HG03469 (cell line): ENCODE results near the gene NCAM1.

ENCODE experiments used
- ATAC-seq: cut with Tn5 transposase; IDR thresholded peaks from one replicate; pipeline ENCODE4 v1.9.1; 2021; ENCODE audit warnings: mild to moderate bottlenecking, moderate library complexity, moderate number of reproducible peaks; ENCODE audit not compliant: unreplicated experiment

The NCAM1 gene

DNA sequence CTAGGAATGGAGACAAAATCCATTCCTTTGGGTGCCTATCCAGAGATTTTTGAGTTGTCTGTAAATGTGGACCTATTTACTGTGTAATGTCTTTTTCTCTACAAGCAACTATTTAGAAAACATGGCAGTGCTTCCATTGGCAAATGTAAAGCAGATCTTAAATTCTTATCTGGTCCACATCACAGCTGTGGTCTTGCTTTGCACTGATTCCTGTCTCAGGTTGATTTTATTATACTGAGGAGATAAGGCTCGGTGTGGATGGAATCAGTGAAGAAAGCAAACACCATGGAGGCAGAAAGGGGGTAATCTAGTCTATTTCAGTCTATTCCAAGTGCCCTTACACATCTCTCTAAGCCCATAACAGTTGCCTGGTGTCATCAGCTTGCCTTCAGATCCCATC lies 160.5 kb downstream of the NCAM1 start:
- ATAC-seq, result no peak

DNA sequence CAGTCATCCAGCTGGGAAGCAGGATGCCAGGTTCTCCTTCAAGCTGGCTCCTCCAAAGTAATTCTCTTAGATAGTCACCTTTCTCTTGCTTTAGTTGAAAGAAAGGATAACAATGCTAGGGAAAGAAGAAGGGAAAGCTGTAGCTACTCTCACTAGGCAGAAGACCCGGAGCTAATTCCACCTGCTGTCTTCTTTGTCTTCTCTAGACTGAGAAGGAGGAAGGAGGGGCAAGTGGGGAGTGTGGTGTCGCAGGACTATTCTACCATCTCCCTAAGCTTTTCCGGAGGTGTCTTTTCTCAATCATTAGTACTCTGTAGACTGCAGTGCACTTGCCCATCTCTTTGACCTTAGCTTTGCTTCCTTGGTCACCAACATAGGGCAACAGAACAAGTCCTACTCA lies 162.8 kb downstream of the NCAM1 start:
- ATAC-seq, result no peak

DNA sequence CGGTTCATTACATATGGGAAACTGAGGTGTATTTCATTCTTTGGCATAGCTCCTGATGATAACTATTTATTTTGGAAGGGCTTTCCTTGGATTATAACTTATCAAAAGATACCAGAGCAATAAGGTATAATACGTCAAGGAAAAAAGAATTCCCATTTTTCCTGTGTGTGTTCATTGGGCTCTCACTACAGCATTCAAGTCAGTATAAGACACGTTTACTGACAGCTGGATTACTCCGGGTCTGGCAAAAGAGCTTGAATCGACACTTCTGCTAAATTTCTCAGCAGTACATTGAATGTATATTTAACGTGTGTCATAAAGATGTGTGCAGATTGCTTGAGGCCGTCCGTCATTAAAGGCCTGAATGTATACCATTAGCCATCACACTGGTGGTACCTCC lies 163.4 kb downstream of the NCAM1 start:
- no peak for ATAC-seq

DNA sequence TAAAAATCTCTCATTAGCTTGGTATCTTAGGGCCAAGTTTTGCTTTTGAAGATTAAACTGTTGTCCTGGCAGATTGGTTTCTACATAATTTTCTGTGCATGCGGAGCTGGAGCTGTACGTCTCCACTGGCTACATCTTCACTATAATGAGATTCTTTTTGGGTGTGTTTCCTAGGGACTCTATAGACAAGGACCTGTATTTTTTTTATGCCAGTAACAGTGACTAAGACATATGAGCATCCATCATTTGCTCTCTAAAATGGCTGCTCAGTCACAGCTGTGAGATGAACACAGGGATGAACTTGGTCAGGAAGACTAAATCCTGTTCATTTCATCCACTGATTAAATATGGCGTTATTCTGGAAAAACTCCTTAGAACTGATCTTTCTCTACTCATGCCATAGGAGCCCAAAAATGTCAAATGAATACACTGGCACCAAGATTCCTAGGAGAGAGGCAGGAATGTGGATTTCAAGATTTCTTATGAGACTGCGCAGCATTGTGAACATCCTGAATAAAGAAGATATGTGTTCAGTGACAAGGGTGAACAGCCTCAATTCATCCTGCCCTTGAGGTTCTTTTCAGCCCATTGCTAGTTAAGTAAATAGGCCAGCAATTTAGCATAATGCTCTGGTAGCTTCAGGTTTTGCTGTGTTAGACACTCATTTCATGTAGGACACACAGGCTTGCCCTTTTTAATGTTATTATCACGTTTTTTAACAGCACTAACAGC lies 168.2 kb downstream of the NCAM1 start:
- no peak for ATAC-seq

DNA sequence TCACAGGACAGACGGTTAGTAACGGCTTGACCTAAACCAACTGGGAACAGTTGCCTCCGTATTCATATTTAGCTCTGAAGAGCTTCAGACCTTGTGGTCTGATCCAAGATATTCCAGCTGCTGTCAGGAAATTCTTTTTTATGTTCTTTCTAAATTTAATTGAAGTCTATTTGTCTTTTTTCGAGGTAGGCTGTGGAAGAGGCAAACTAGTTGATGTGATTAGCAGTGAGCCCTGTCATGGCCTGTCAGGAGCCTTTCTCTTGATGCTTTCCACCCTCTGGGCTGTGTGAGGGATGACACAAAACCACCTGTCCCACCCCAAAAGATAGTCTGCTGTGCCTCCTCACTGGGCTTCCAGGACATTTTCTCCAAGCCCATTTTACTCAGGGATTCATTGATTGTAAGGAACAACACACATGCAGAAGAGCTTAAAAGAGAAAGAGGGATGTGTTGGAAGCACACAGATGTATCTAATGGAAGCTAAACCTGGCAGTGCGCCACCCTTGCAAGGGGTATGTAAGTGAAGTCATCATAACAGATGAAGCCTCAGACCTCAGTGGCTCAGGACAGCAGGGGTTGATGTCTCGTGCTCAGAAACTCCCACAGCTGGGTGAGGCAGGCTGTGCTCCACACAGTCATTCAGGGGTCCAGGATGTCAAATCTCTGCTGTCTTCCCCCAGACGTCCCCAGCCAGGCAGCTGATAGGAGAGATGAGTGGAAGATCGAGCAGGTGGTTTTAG lies 170.0 kb downstream of the NCAM1 start:
- ATAC-seq, result no peak

DNA sequence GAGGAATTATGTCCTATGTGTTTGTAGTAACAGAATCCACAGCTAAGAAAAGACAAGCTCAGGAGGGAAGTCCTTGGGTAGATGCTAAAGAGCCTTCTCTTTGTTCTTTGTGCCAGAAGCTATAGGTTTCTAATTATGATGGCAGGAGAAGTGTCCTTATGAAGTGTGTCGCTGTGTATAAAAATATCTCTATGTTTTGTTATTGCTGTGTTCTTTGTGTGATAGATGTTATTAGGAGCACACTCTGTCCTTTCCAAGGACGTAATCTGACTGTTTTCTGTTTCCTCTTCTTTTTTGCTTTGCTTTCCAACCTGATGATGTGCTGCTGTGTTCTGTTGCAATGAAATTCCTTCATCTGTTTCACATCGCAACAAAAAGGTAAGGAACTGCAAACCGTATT lies 171.9 kb downstream of the NCAM1 start:
- ATAC-seq, result no peak

DNA sequence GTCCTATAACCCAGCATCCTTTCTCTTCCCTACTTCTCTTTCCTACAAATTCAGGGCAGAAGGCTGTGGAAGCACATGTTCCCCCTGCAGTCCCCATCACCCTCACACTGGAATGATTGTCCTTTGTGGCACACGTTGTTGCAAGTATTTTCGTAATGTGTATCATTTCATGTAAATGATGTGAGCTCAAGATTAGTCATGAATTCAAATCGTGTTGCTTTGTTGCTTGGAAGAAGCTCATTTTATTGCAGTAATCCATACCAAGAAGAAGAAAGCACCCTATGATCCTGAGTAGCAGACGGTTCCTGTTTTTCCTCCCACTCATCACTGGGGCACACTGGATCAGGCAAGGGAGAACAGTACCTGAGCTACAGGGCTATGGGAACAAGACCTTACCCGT lies 173.4 kb downstream of the NCAM1 start:
- no peak for ATAC-seq

DNA sequence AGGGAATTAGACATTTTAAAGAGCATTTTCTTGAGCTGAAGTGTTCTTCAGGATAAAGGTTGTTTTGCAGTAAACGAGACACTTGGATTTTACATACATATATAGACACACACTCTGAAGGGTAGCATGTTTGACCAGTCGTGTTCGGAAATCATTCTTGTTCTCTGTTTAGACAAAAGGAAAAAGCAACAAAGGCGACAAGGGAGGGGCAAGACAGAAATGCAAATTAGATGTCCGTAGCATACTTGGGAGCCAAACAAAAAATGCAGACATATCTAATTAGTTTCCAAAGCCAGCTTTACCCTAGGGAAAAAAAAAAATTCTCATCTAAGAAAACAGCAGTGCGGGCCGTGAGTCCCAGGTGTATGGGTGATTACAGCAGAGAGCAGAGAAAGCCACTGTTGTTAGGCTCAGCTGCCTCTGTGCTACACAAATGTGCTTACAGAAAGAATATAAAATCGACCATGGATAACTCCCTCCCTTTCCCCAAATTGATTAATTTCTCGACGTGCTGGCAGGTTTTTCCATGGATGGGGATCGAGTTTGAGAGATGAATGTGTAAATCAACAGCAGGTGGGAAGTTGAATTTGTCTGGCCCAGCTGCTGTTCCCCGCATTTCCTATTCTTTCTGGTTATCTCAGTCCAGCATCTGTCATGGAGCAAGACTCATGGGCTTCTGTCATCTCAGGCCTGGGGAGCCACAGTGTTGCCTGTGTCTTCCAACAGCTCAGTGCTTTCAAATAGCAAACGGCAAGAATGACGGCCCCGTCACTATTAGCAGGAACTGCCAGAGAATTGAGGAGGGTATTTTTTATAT lies 176.7 kb downstream of the NCAM1 start:
- ATAC-seq, result no peak

DNA sequence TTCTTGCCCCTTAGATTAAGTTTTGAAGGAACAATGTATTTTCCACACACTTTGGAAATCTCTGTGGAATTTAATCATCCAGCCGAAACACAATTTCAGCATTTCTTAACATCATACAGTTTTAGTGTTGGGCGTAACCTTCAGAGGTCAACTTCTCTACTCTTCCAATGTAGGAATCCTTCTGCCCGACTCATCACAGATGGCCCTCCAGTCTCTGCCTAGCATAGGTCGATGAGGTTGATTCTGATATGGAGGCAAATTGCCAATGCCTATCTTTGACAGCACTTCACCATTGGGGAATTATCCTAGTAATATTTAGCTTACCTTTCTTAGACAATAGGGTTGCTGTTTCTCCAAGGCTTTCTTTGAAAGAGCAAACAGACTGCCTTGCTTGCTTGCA lies 177.5 kb downstream of the NCAM1 start:
- ATAC-seq, result no peak

DNA sequence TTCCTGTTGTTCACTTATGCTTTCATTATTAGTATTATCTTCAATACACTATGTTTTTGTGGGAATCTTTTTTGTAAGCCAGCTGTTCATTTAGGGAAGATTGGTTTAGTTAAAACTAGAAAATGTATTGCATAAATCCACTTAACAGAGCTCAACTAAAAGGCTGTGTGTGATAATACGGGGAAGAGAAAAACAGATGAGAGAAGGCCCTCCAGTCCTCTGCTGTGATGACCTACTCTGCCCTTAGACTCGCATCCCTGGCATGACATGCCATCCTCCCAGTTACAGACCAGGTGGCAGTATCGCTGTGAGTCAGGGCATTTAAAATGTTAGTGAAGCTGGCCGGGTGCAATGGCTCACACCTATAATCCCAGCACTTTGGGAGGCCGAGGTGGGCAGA lies 179.8 kb downstream of the NCAM1 start:
- ATAC-seq, result no peak

DNA sequence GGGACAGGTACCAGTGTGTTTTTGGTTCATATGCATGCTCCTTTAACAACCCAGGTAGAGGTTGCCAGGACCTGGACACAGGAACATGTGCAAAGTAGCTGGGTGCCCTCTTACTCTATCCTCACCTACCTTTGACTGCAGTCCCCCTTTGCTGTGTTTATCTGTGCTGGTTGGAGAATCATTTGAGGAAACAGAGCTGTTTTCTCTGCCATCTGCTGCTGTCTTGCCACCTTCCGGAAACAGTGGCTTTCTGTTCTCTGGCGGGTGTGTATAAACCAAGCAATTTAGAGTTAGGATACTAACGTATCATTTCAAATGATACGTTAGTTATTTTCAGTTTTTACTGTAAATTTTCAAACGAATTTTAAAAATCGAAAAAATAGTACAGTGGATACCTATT lies 181.3 kb downstream of the NCAM1 start:
- ATAC-seq, result no peak

DNA sequence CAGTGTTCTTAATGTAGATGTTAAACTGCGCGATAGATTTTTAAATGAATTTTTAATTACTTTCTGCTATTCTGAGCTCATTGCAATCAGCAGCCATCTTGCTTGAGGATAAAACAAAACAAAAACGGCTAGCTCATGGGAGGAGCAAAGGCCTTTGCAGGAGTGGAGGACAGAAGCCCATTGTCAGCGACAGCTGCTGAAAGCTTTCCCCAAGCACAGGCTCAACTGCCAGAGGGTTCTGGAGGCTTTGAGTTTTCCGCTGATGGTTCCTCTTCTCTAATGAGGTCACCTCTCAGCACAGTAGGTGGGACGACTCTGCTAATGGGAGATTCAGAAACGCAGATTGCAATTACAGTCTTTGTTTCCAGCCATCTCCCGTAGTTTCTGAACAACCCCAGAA lies 186.0 kb downstream of the NCAM1 start:
- ATAC-seq, result no peak

DNA sequence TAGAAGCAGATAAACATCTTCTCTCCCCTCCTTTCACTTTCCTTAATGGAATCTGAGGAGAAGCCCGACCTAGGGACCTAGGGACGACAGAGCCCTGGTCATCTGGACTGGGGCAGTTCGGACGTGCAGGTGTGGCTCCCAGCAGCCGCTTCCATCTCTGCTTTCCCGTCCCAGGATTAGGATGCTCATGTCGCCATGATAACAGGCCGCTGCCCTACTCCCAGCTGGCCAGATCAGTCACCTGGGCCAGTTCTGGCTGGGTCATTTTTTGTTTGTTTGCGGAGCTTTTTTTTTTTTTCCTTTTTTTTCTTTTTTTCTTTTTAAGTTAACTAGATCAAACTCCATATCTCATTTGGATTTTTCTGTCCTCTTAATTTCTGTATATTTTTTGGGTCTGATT lies 186.9 kb downstream of the NCAM1 start:
- ATAC-seq, result no peak

DNA sequence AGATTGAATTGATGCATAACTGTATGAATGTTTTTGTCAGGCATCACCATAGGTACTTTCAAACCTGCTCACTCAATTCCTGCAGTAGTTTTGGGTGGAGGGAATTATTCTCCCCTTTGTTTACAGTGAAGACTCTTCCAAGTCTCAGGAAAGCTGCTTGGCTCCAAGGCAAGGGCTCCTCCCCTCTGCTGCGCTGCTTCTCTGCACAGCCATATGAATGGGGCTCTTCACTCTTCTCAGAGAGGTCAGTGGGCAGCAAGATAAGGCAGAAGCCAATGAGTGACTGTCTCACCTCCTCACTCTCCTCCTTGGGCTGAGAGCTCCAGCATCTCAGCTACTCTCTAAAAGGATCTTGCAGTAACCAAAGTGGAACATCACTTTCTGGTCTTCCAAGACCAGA lies 187.4 kb downstream of the NCAM1 start:
- no peak for ATAC-seq

DNA sequence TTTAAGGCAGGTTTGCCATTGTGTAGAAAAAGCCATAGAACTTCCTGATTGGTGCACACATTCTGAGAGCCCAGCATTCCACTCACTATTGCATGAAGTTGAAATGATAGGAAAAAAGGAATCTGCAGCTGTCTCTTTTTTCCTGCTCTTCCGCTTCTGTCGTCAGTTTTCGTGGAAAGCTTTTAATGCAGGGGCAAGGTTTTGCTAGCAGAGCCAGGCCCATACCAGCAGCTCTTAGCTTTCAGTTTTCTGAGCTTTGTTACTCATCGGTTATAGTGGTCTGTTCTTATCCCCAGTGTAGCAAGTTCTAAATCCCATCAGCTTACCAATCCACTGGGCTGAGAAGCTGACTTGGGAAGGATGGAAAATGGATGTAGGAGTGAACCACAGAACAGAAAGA lies 190.3 kb downstream of the NCAM1 start:
- ATAC-seq, result no peak

DNA sequence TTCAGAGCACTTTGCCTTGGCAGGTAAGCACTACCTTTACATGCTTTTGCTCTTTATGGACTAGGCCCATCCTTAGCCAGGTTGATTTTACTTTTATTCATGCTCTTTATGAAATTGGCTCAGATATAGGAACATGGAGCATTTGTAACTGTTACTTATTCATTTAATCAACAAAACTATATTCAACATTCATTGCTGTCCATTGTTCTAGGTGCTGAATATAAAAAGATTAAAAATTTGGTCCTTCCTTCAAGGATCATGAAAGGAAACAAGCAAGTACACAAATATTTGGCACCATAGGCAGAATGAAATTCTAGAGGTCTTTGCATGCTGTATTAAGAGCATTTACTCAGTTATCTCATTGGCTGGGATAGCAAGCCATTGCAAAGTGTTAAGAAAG lies 191.3 kb downstream of the NCAM1 start:
- ATAC-seq, result no peak

DNA sequence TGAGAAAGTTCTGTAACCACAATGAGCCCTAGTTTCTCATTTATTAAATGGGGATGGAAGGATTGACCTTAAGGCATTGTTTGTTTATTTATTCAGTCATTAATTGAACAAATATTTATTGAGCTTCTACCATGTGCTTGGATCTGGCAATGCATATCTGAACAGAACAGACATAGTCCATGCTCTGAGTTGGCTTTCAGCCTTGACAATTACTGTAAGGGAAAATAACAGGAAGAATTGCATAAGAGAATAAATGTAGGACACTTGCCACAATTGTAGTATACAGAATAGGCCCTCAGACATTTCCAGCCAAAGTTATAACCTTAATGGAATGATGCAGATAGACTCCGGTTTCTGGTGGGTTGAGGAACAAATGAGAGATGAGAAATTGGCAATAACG lies 192.6 kb downstream of the NCAM1 start:
- ATAC-seq, result no peak

DNA sequence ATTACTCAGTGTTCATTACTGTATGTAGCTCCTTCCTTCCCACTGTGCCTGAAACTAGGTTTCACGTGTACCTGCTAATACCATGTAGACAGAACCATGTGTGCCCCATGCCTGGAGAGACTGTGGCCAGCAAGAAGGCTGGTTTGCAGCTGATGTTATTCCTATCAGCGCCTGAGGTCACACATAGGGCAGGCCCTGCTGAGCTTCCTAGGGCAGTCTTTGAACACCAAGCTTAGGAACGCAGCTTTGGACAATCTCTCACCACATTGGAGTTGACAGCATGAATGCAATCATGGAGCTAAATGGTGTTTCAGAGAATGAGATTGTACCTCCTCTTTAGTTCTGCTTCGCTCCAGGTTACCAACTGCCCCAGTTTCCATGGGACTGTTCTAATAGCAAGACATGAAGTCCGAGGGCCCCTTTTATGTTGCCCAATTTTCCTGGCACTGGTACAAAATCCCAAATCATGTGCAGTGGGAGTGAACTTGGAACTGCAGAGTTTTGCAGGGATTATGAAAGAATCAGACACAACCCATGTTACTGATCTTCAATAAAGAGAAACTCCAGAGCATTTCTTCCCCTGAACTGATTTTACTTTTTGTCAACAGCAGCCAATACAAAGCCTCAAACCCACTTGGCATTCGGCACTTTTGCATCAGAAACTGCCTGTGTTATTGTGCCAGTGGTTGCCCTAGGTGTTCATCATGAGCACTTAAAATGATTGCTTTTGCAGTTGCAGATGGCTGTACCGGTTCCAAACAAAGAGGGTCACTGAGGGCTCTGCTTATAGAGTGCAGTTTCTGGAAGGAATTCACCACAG lies 199.0 kb downstream of the NCAM1 start:
- no peak for ATAC-seq

DNA sequence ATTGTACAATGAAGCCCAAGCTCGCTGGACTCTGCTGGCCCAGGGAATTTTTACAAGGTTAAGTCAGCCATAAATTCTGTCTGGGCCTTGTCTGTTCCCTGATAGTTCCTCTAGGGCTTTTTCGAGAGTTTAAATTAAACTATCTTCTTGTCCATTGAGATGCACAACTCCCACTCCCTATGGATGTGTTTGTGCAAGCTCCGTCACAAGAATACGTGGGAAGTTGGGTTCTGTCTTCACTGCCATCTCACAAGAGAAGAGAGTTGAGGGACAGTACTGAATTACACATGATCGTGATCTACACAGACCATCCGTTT lies 199.5 kb downstream of the NCAM1 start:
- ATAC-seq, result no peak

DNA sequence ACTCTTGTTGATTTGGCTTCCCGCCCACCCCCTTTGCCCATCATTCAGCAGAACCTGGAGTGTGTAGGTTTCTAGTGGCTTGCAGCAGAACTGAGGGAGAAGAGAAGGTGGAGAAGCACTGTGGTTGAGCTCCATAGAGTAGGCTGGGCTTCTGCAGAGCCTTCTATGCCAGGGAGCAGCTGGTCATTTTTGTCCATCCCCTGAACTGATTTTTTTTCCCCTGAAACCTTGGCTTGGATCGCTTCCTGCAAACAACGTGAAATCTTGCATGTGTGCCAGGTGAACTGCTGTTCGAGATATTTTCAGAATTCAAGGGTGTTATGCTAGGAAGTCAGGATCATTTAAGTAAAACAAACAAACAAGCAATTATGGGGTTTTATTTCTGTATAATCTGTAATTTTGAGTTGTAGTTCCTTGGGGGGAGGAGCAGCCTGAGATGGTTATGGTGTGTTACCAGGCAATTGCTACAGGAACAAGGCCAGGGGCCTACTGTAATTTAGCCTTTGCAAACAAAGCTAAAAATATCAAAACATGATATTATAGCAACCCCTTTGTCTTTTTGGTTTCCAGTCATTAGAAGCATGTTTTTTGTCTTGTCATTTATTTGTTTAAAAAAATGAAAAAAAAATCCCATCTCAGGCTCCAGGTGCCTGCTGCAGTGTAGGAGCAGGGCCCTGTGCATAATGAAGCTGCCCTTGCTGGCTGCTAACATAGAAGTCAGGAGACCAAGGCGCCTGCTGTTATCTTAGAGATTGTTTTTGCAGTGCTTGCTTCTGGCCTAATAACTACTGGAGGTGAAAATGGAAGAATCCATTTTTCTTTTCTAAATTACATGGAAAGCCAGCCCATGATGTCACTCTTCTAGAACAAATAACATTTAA lies 200.7 kb downstream of the NCAM1 start:
- ATAC-seq, result no peak
